Nephron progenitor cell (in vitro differentiated cells): ENCODE measurements around the gene SLC28A1.

Source experiments
- DNase-seq: peaks from one replicate; pipeline ENCODE4 v3.0.0; 2021
- H3K27ac Mint-ChIP-seq: 2 replicates; pipeline ENCODE4 v1.8.0; 2021; ENCODE audit warnings: mild to moderate bottlenecking, moderate library complexity, mixed read lengths
- H3K27me3 Mint-ChIP-seq: 2 replicates; pipeline ENCODE4 v1.8.0; 2021; ENCODE audit warnings: mild to moderate bottlenecking, low read depth, mixed read lengths; ENCODE audit not compliant: poor library complexity
- H3K36me3 Mint-ChIP-seq: 2 replicates; pipeline ENCODE4 v1.8.0; 2021; ENCODE audit warnings: low read depth, mixed read lengths
- H3K4me1 Mint-ChIP-seq: 2 replicates; pipeline ENCODE4 v1.8.0; 2021; ENCODE audit warnings: mixed read lengths
- H3K4me3 Mint-ChIP-seq: 2 replicates; pipeline ENCODE4 v1.8.0; 2021; ENCODE audit warnings: mild to moderate bottlenecking, moderate library complexity, mixed read lengths
- H3K9me3 Mint-ChIP-seq: 2 replicates; pipeline ENCODE4 v1.8.0; 2021; ENCODE audit warnings: mild to moderate bottlenecking, moderate library complexity, mixed read lengths
- TF ChIP-seq, protein P1 (sequence below): fragments of 200-600 bp; sonication (generic); IDR thresholded peaks from 2 replicates; pipeline ENCODE4 v1.5.0; 2021; ENCODE audit warnings: antibody characterized with exemption

The SLC28A1 gene, protein sequence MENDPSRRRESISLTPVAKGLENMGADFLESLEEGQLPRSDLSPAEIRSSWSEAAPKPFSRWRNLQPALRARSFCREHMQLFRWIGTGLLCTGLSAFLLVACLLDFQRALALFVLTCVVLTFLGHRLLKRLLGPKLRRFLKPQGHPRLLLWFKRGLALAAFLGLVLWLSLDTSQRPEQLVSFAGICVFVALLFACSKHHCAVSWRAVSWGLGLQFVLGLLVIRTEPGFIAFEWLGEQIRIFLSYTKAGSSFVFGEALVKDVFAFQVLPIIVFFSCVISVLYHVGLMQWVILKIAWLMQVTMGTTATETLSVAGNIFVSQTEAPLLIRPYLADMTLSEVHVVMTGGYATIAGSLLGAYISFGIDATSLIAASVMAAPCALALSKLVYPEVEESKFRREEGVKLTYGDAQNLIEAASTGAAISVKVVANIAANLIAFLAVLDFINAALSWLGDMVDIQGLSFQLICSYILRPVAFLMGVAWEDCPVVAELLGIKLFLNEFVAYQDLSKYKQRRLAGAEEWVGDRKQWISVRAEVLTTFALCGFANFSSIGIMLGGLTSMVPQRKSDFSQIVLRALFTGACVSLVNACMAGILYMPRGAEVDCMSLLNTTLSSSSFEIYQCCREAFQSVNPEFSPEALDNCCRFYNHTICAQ

DNA sequence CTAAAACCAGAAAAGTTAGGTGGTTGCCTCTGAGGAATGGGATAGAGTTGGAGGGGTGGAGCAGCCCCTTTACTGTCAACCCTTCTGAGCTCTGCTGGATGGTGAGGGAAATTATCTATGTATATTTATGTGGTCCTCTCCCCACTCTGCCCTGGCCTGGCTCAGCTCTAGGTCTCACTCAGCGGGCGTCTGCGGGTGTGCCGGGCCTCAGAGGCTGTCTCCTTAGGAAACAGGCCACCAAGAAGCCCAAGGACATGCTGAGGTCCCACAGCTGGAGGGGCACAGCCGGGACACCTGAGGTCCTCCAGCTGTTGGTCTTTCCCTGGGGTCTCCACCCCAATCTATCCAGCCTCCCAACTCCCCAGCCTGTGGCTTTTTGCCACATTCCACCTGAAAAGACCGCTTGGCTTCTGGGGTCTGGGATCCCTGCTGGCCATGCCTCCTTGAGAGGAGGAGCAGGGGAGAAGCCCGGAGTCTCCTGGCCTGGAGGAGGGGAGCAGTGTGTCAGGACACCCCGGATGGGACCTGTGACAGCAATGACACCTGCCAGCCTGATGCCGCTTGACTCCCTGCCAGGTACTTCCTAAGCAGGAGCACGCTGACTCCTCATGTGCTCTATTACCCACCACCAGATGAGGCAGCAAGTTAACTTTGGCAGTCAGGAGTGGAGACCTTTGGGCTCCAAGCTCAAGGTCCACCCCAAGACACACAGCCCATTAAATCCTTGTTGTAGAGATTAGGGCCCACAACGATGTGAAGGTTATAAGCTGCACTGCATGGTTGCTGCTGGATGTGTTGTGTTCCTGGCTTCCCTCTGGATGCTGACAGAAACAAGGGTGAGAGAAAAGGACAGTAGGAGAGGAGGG lies at the start of gene SLC28A1:
Gene SLC28A1 (plus strand): TSS at position 747 of the 866 bp plus-strand sequence. CDS start 3,099 bp downstream, outside the sequence.
- H3K36me3 Mint-ChIP-seq = no peaks in the 10 kb centered on the region

DNA sequence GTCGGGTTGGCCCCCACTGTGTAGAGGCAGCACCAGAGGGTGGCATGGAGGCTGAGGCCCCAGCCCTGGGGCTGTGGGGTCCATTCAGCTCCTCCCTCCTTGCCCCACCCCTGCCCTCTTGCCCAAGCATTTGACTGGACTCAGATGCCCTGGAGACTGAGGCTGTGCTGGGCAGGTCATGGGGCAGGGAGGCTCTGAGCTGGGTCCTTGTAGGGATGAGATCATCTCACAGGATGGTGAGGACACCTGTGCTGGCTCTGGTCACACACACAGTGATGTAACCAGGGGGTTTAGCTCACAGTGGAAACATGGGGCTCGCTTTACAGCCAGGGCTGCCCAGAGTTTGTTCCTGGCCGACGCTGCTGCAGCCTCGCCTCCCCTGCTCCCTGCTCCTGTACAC lies 49.5 kb upstream of the SLC28A1 start:
- H3K36me3 Mint-ChIP-seq = peaks cover 12% of the 10 kb centered on the region
- H3K4me3 Mint-ChIP-seq = no peak overlapping the region
- no peaks in the 10 kb centered on the region for H3K9me3 Mint-ChIP-seq
- peaks cover 21% of the 10 kb centered on the region for H3K4me1 Mint-ChIP-seq
- H3K27me3 Mint-ChIP-seq = peaks cover 8% of the 10 kb centered on the region
- no peak overlapping the region for H3K27ac Mint-ChIP-seq
- TF ChIP-seq, protein P1, sequence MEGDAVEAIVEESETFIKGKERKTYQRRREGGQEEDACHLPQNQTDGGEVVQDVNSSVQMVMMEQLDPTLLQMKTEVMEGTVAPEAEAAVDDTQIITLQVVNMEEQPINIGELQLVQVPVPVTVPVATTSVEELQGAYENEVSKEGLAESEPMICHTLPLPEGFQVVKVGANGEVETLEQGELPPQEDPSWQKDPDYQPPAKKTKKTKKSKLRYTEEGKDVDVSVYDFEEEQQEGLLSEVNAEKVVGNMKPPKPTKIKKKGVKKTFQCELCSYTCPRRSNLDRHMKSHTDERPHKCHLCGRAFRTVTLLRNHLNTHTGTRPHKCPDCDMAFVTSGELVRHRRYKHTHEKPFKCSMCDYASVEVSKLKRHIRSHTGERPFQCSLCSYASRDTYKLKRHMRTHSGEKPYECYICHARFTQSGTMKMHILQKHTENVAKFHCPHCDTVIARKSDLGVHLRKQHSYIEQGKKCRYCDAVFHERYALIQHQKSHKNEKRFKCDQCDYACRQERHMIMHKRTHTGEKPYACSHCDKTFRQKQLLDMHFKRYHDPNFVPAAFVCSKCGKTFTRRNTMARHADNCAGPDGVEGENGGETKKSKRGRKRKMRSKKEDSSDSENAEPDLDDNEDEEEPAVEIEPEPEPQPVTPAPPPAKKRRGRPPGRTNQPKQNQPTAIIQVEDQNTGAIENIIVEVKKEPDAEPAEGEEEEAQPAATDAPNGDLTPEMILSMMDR = no peak
- no peak for DNase-seq

More for the DNA sequence above, at the start of gene SLC28A1:
- Mint-ChIP-seq H3K27ac (no peak within 1 kb of the TSS), H3K4me3 (no peak within 1 kb of the TSS), H3K27me3 (peaks cover 30% of the 10 kb centered on the region), H3K4me1 (peaks cover 13% of the 10 kb centered on the region), H3K9me3 (no peaks in the 10 kb centered on the region)
- TF ChIP-seq, protein P1 = no peak
- no peak for DNase-seq

DNA sequence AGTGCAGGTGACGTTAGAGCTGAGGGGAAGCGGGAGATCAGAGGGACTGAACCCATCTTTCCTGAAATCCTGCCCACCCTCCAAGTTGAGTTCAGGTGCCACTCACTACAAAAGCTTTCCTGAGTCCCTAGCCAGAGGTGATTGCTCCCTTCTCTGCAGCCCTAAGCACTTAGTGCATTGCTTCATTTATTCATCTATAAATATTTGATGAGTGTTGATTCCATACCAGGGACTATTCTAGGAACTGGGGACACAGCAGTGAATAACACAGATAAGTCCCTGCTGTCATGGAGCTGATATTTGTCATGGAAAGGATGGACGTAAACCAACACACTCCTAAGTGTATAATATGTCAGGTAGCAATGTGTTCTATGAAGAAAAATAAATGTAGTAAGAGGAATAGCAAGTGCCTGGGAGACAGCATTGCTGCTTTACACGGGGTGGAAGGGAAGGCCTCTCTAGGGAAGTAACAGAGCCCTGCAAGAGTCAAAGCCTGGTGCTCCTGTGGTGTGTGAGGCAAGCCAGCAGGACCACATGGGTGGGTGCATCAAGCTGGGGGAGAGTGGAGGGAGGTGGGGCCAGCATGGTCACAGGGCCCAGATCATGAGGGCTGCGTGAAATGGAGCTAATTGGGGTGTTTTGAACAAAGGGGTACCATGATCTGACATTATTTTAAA lies 48.7 kb upstream of the SLC28A1 start:
- Mint-ChIP-seq H3K4me3 (no peak overlapping the region), H3K27me3 (peaks cover 8% of the 10 kb centered on the region), H3K9me3 (no peaks in the 10 kb centered on the region), H3K4me1 (peaks cover 21% of the 10 kb centered on the region), H3K27ac (no peak overlapping the region), H3K36me3 (peaks cover 6% of the 10 kb centered on the region)
- TF ChIP-seq, protein P1 = no peak
- DNase-seq = no peak

DNA sequence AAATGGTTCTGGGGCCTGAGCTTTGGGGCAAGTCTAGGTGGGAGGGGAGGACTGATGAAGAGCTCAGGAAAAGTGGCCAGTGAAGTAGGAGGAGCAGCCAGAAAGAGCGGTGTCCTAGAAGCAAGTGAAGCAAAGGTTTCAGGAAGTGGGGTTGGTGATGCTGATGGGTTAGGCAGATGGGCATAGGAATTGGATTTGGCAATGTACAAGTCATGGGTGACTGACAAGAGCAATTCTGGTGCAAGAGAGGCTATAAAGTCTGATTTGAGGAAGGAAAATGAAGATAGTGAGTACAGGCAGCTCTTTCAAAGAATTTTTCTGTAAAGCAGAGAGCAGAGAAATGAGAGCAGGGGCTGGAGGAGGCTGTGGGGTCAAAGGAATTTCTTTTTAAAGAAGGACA lies 47.6 kb upstream of the SLC28A1 start:
- Mint-ChIP-seq H3K9me3 (no peaks in the 10 kb centered on the region), H3K4me3 (no peak overlapping the region), H3K36me3 (no peaks in the 10 kb centered on the region), H3K4me1 (peaks cover 14% of the 10 kb centered on the region), H3K27me3 (peaks cover 8% of the 10 kb centered on the region), H3K27ac (no peak overlapping the region)
- no peak for DNase-seq
- TF ChIP-seq, protein P1 = no peak

DNA sequence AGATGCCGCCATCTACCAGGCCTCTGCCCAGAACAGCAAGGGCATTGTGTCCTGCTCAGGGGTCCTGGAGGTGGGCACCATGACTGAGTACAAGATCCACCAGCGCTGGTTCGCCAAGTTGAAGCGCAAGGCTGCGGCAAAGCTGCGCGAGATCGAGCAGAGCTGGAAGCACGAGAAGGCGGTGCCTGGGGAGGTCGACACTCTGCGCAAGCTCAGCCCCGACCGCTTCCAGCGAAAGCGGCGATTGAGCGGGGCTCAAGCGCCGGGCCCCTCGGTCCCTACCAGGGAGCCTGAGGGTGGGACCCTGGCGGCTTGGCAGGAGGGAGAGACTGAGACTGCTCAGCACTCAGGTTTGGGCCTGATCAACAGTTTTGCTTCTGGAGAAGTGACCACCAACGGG lies 44.7 kb upstream of the SLC28A1 start:
- H3K27ac Mint-ChIP-seq = no peak overlapping the region
- H3K4me1 Mint-ChIP-seq = no peaks in the 10 kb centered on the region
- no peak overlapping the region for H3K4me3 Mint-ChIP-seq
- peaks cover 6% of the 10 kb centered on the region for H3K27me3 Mint-ChIP-seq
- TF ChIP-seq, protein P1 = no peak
- DNase-seq = no peak
- no peaks in the 10 kb centered on the region for H3K36me3 Mint-ChIP-seq
- H3K9me3 Mint-ChIP-seq = no peaks in the 10 kb centered on the region
